Astrocyte (in vitro differentiated cells and primary cell): ENCODE data around the gene CAPN12. TPM values are rescaled to one million over a fixed set of nuclear protein-coding genes. Genes with fewer than 3 reads are reported as not detected.

Experiments used
- DNase-seq: peaks from one replicate; pipeline ENCODE4 v3.0.0-alpha.2; 2010; ENCODE audit warnings: low read depth
- FAIRE-seq: peaks from 2 replicates; lab custom pipeline; 2011; peaks lifted over from hg19 to GRCh38; lab: Jason Lieb, UNC
- H2AFZ ChIP-seq: 2 replicates; pipeline ENCODE4 v1.6.0; 2012; ENCODE audit warnings: low read depth, low read length, inconsistent platforms
- H3K27ac ChIP-seq: 2 replicates; pipeline ENCODE4 v1.5.1; 2011; ENCODE audit warnings: low read depth, low read length, inconsistent platforms
- H3K27me3 ChIP-seq: 2 replicates; pipeline ENCODE4 v1.6.0; 2011; ENCODE audit warnings: low read length, inconsistent platforms; ENCODE audit not compliant: insufficient read depth
- H3K36me3 ChIP-seq: 2 replicates; pipeline ENCODE4 v1.5.1; 2011; ENCODE audit warnings: low read length, inconsistent platforms; ENCODE audit not compliant: insufficient read depth
- H3K4me1 ChIP-seq: 2 replicates; pipeline ENCODE4 v1.5.1; 2011; ENCODE audit warnings: low read length, inconsistent platforms; ENCODE audit not compliant: insufficient read depth
- H3K4me2 ChIP-seq: 2 replicates; pipeline ENCODE4 v1.6.0; 2012; ENCODE audit warnings: low read length, inconsistent platforms
- H3K4me3 ChIP-seq: 2 replicates; pipeline ENCODE4 v1.5.1; 2011; ENCODE audit warnings: low read depth, mild to moderate bottlenecking, low read length, inconsistent platforms; ENCODE audit not compliant: insufficient read depth
- H3K79me2 ChIP-seq: 2 replicates; pipeline ENCODE4 v1.6.0; 2012; ENCODE audit warnings: mild to moderate bottlenecking, low read length, inconsistent platforms; ENCODE audit not compliant: insufficient read depth
- H3K9ac ChIP-seq: 2 replicates; pipeline ENCODE4 v1.6.0; 2012; ENCODE audit warnings: mild to moderate bottlenecking, low read length, inconsistent platforms
- H3K9me3 ChIP-seq: 2 replicates; pipeline ENCODE4 v1.5.1; 2012; ENCODE audit warnings: low read depth, mild to moderate bottlenecking, low read length, inconsistent platforms; ENCODE audit not compliant: insufficient read depth
- H4K20me1 ChIP-seq: 2 replicates; pipeline ENCODE4 v1.6.0; 2012; ENCODE audit warnings: low read length, inconsistent platforms; ENCODE audit not compliant: insufficient read depth
- H3K27ac Mint-ChIP-seq: one replicate; pipeline ENCODE4 v1.8.0; 2021; ENCODE audit warnings: mild to moderate bottlenecking, mixed read lengths; ENCODE audit not compliant: unreplicated experiment
- H3K27me3 Mint-ChIP-seq: one replicate; pipeline ENCODE4 v1.8.0; 2021; ENCODE audit warnings: low read depth, mixed read lengths; ENCODE audit not compliant: unreplicated experiment
- H3K36me3 Mint-ChIP-seq: one replicate; pipeline ENCODE4 v1.8.0; 2021; ENCODE audit warnings: low read depth, mixed read lengths; ENCODE audit not compliant: unreplicated experiment
- H3K4me1 Mint-ChIP-seq: one replicate; pipeline ENCODE4 v1.8.0; 2021; ENCODE audit warnings: low read depth, mixed read lengths; ENCODE audit not compliant: unreplicated experiment
- H3K4me3 Mint-ChIP-seq: one replicate; pipeline ENCODE4 v1.8.0; 2021; ENCODE audit warnings: mild to moderate bottlenecking, moderate library complexity, mixed read lengths; ENCODE audit not compliant: unreplicated experiment
- H3K9me3 Mint-ChIP-seq: one replicate; pipeline ENCODE4 v1.8.0; 2021; ENCODE audit warnings: mild to moderate bottlenecking, mixed read lengths; ENCODE audit not compliant: unreplicated experiment
- CTCF ChIP-seq: IDR thresholded peaks from 2 replicates; pipeline ENCODE4 v1.5.1; 2011; ENCODE audit warnings: low read depth, mild to moderate bottlenecking, inconsistent platforms, low read length, moderate library complexity; ENCODE audit not compliant: insufficient read depth
- EZH2 ChIP-seq: IDR thresholded peaks from 2 replicates; pipeline ENCODE4 v1.6.1; 2012; ENCODE audit warnings: mild to moderate bottlenecking, low read length, inconsistent platforms; ENCODE audit not compliant: insufficient read depth
- total RNA-seq: library from RNA; stranded (reverse); gene quantifications from 2 replicates; pipeline ENCODE4 v1.2.1, GENCODE V29; 2021

Gene CAPN12
- total RNA-seq, 1 donor from 2014 or later, result 4.6 TPM

- no peak for FAIRE-seq
- no peak for DNase-seq
- Histone ChIP-seq H3K9ac (no peak overlapping the region), H3K36me3 (peaks cover 19% of the 10 kb centered on the region), H3K9me3 (no peaks in the 10 kb centered on the region), H2AFZ (no peak overlapping the region), H3K27ac (no peak overlapping the region), H3K4me3 (no peak overlapping the region), H3K4me1 (peaks cover 24% of the 10 kb centered on the region), H3K79me2 (peaks cover 5% of the 10 kb centered on the region), H3K27me3 (no peaks in the 10 kb centered on the region), H4K20me1 (peaks cover 48% of the 10 kb centered on the region), H3K4me2 (peak overlapping the region; percentile 64)
- Mint-ChIP-seq H3K27ac (no peak overlapping the region), H3K4me1 (peaks cover 1% of the 10 kb centered on the region), H3K4me3 (peak overlapping the region; percentile 57), H3K27me3 (peaks cover 5% of the 10 kb centered on the region), H3K9me3 (peaks cover 4% of the 10 kb centered on the region), H3K36me3 (peaks cover 16% of the 10 kb centered on the region)
- TF ChIP-seq EZH2 (no peak), CTCF (no peak)
Observed at GRCh38 chr19:38733493-38734175, 10.6 kb downstream of the CAPN12 start.

- no peak overlapping the region for H3K4me3 Mint-ChIP-seq
- FAIRE-seq (no peak), DNase-seq (no peak)
- peaks cover 5% of the 10 kb centered on the region for H3K79me2 ChIP-seq
- TF ChIP-seq CTCF, result no peak
- no peak for TF ChIP-seq EZH2
- no peak overlapping the region for H3K27ac Mint-ChIP-seq
- no peak overlapping the region for H3K4me3 ChIP-seq
- no peak overlapping the region for H3K4me2 ChIP-seq
- H3K9ac ChIP-seq, result no peak overlapping the region
- H3K27ac ChIP-seq, result no peak overlapping the region
- H3K4me1 ChIP-seq, result peaks cover 24% of the 10 kb centered on the region
- peaks cover 4% of the 10 kb centered on the region for H3K9me3 Mint-ChIP-seq
- peaks cover 19% of the 10 kb centered on the region for H3K36me3 ChIP-seq
- H4K20me1 ChIP-seq, result peaks cover 51% of the 10 kb centered on the region
- no peaks in the 10 kb centered on the region for H3K9me3 ChIP-seq
- H3K27me3 ChIP-seq, result no peaks in the 10 kb centered on the region
- H3K27me3 Mint-ChIP-seq, result peaks cover 5% of the 10 kb centered on the region
- H2AFZ ChIP-seq, result no peak overlapping the region
- H3K4me1 Mint-ChIP-seq, result peaks cover 1% of the 10 kb centered on the region
- peaks cover 16% of the 10 kb centered on the region for H3K36me3 Mint-ChIP-seq
Observed at GRCh38 chr19:38733241-38733492, 11.1 kb downstream of the CAPN12 start.

GRCh38 chr19:38731654-38732301 is 12.5 kb downstream of the CAPN12 start:
- no peak for TF ChIP-seq CTCF
- no peak for TF ChIP-seq EZH2
- Histone ChIP-seq H4K20me1 (peaks cover 54% of the 10 kb centered on the region), H3K79me2 (peaks cover 10% of the 10 kb centered on the region), H3K27me3 (no peaks in the 10 kb centered on the region), H3K9me3 (no peaks in the 10 kb centered on the region), H3K27ac (no peak overlapping the region), H3K4me1 (peaks cover 33% of the 10 kb centered on the region), H3K9ac (no peak overlapping the region), H3K36me3 (peaks cover 23% of the 10 kb centered on the region), H3K4me2 (no peak overlapping the region), H3K4me3 (no peak overlapping the region), H2AFZ (no peak overlapping the region)
- FAIRE-seq (no peak), DNase-seq (no peak)
- Mint-ChIP-seq H3K27me3 (no peaks in the 10 kb centered on the region), H3K36me3 (peaks cover 20% of the 10 kb centered on the region), H3K27ac (peak overlapping the region; percentile 26), H3K9me3 (no peaks in the 10 kb centered on the region), H3K4me3 (no peak overlapping the region), H3K4me1 (peaks cover 1% of the 10 kb centered on the region)
